Colonic mucosa (tissue), 4 donors: Measurements from ENCODE around the gene GID8. TPM values are rescaled to one million over a fixed set of nuclear protein-coding genes. Genes with fewer than 3 reads are reported as not detected.

Source experiments
- DNase-seq: peaks from one replicate; pipeline ENCODE4 v3.0.0-alpha.2; 2020
- H3K27ac ChIP-seq: fragments of 200-600 bp; one replicate; pipeline ENCODE4 v1.8.0; 2021
- H3K27me3 ChIP-seq: fragments of 200-600 bp; one replicate; pipeline ENCODE4 v1.8.0; 2021
- H3K36me3 ChIP-seq: fragments of 200-600 bp; one replicate; pipeline ENCODE4 v1.8.0; 2021
- H3K4me1 ChIP-seq: fragments of 200-600 bp; one replicate; pipeline ENCODE4 v1.8.0; 2021; ENCODE audit warnings: mild to moderate bottlenecking
- H3K4me3 ChIP-seq: fragments of 200-600 bp; one replicate; pipeline ENCODE4 v1.8.0; 2021
- H3K9ac ChIP-seq, 2 donors: one replicate each; pipeline ENCODE4 v1.7.0; 2013; ENCODE audit warnings: control low read depth in 2 of 2, low read depth in 2 of 2, low read length in 2 of 2
- H3K9me3 ChIP-seq: fragments of 200-600 bp; one replicate; pipeline ENCODE4 v1.8.0; 2021
- CTCF ChIP-seq: fragments of 200-600 bp; IDR thresholded peaks from one replicate; pipeline ENCODE4 v1.8.0; 2022; ENCODE audit warnings: antibody characterized with exemption, mild to moderate bottlenecking
- intact Hi-C: fragments of 100-400 bp; cut with DNase I; formaldehyde crosslinking; loops from one replicate; pipeline ENCODE4 v1.14.1; 2022
- total RNA-seq, 2 donors: library from RNA; stranded (reverse); fragmentation: NEBNext Ultra II Directional in 1 of 2; extraction: Animal tissue kit (Norgen Biotek cat#: 25700) in 1 of 2; gene quantifications; one replicate each; pipeline ENCODE4 v1.2.1, GENCODE V29; 2021
- donor health status: healthy.
- donor health status: DM: no; HTN: no; CAD: no.
- donor health status: DM: no; HTN: no; CAD: no.

The GID8 gene
- total RNA-seq, 2 donors from 2014 or later: 37.3 to 40.4 TPM

- no peak overlapping the region for H3K4me3 ChIP-seq
- DNase-seq: no peak
- intact Hi-C loops: no loop called here
- H3K4me1 ChIP-seq: no peaks in the 10 kb centered on the region
- no peaks in the 10 kb centered on the region for H3K9me3 ChIP-seq
- peaks cover 4% of the 10 kb centered on the region for H3K27me3 ChIP-seq
- H3K27ac ChIP-seq: no peak overlapping the region
- no peak overlapping the region for H3K9ac ChIP-seq
- no peak for TF ChIP-seq CTCF
- H3K36me3 ChIP-seq: no peaks in the 10 kb centered on the region
These were observed 58.6 kb downstream of the GID8 start for GRCh38 chr20:62996596-62996982.

DNA sequence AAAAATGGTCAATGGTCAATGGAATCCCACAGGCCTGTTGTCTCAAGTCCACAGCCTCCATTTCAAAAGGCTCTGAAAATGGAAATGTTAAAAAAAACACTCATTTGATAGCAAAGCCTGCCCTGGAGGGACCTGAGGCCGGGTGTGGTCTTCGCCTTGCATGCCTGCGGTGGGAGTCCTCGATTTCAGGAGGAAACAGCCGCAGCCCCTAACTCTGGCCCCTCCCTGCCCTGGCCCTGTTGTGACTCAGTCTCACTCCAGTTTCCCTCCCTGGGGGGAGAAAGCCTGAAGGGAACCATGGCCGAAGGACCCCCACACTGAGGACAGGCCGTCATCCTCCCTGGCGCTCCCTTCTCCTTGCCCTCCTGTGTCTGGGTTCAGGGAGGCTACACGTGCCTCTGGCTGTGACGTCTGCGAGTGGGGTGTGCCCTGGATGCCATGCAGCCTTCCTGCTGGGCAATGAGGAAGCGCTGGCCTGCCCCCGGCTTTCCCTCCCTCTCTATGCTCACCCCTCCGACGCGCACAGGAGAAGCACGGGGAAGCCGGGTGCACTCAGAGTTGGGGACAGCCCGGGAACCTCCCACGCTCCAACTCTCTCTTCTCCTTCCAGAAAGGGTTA lies 59.6 kb downstream of the GID8 start:
- Histone ChIP-seq H3K27ac (no peak overlapping the region), H3K27me3 (peaks cover 8% of the 10 kb centered on the region), H3K9ac (no peak overlapping the region), H3K4me1 (no peaks in the 10 kb centered on the region), H3K36me3 (no peaks in the 10 kb centered on the region), H3K4me3 (no peak overlapping the region), H3K9me3 (no peaks in the 10 kb centered on the region)
- DNase-seq: no peak
- intact Hi-C loops: no loop called here
- TF ChIP-seq CTCF: no peak

Other genes starting within 250 kb of the GID8 start
- gene NTSR1, start 229.3 kb upstream of the GID8 start, total RNA-seq: 1 to 10 TPM in 1 of 2 donors, under 1 TPM in 1; 0.05 to 2.9 TPM
- 10 to 100 TPM; 11.0 to 12.0 TPM for gene MRGBP, start 141.7 kb upstream of the GID8 start, total RNA-seq
- 10 to 100 TPM; 36.3 to 36.8 TPM for gene OGFR, start 133.3 kb upstream of the GID8 start, total RNA-seq
- gene COL9A3, start 121.1 kb upstream of the GID8 start, total RNA-seq: 1 to 10 TPM; 2.7 to 3.6 TPM
- 1 to 10 TPM; 6.2 to 7.3 TPM for gene TCFL5, start 76.3 kb upstream of the GID8 start, total RNA-seq
- gene DIDO1, start 11.6 kb upstream of the GID8 start, total RNA-seq: 10 to 100 TPM; 41.4 to 50.4 TPM
- 10 to 100 TPM; 23.1 to 54.7 TPM for gene SLC17A9, start 14.6 kb downstream of the GID8 start, total RNA-seq
- gene BHLHE23, start 68.8 kb downstream of the GID8 start, total RNA-seq: not detected